ENCODE data around the gene SOX8.

- TF ChIP-seq CTCF (IDR thresholded peaks at IDR 0.05; ENCODE audit: low read length) (no peak), EZH2 (IDR thresholded peaks at IDR 0.05; ENCODE audit: borderline replicate concordance, low read length) (no peak)
These were observed 15.5 kb upstream of the SOX8 start for GRCh38 chr16:966035-966434.
